OCI-LY7 (cell line): ENCODE data around the gene EMC6.

Experiments
- EZH2phosphoT487 ChIP-seq: fragments of 200-600 bp; sonication (generic); IDR thresholded peaks from 2 replicates; pipeline ENCODE4 v1.6.1; 2018; ENCODE audit warnings: low read depth, borderline replicate concordance, mild to moderate bottlenecking, mixed run types, antibody characterized with exemption, low read length, moderate library complexity, mixed read lengths
- TF ChIP-seq, protein P1 (sequence below): fragments of 200-600 bp; sonication (generic); conservative IDR thresholded peaks from 2 replicates; pipeline ENCODE4 v1.5.1; 2014; ENCODE audit warnings: mild to moderate bottlenecking, antibody characterized with exemption, low read length, moderate library complexity, mixed read lengths

DNA sequence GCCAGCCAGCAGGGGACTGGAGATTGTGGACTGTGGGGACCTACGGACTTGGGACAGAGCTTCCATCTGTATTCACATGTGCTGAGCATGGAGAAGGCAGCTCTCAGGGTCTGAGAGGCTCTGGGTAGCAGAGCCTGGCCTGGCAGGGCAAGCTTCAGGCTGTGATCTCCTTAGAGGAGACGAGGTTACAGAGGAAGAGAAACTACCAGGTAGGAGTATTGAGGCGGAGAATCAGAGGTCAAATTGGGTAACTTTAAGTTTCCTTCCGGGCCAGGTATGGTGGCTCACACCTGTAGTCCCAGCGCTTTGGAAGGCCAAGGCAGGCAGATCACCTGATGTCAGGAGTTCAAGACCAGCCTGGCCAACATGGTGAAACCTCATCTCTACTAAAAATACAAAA is 23.3 kb upstream of the EMC6 start:
- no peak for TF ChIP-seq EZH2phosphoT487
- TF ChIP-seq, protein P1, sequence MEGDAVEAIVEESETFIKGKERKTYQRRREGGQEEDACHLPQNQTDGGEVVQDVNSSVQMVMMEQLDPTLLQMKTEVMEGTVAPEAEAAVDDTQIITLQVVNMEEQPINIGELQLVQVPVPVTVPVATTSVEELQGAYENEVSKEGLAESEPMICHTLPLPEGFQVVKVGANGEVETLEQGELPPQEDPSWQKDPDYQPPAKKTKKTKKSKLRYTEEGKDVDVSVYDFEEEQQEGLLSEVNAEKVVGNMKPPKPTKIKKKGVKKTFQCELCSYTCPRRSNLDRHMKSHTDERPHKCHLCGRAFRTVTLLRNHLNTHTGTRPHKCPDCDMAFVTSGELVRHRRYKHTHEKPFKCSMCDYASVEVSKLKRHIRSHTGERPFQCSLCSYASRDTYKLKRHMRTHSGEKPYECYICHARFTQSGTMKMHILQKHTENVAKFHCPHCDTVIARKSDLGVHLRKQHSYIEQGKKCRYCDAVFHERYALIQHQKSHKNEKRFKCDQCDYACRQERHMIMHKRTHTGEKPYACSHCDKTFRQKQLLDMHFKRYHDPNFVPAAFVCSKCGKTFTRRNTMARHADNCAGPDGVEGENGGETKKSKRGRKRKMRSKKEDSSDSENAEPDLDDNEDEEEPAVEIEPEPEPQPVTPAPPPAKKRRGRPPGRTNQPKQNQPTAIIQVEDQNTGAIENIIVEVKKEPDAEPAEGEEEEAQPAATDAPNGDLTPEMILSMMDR = no peak
